Esophagus squamous epithelium (tissue), 4 donors: ENCODE results near the gene HDAC11.

ENCODE experiments used
- CTCF ChIP-seq, 6 experiments: fragments of 450-650 bp in 4 of 6; fragments of 200-600 bp in 2 of 6; sonication (generic) in 2 of 6; IDR thresholded peaks; one replicate each; pipeline ENCODE4 v1.5.1; 2016 to 2019; ENCODE audit warnings: antibody characterized with exemption in 6 of 6, mild to moderate bottlenecking in 4 of 6, moderate library complexity in 4 of 6
- POLR2A ChIP-seq, 4 donors: fragments of 450-650 bp; IDR thresholded peaks; one replicate each; pipeline ENCODE4 v1.6.1; 2017; ENCODE audit warnings: antibody characterized with exemption in 4 of 4, mild to moderate bottlenecking in 4 of 4, moderate library complexity in 3 of 4

- no peak for TF ChIP-seq CTCF (IDR thresholded peaks at IDR 0.05)
- TF ChIP-seq POLR2A (IDR thresholded peaks at IDR 0.05), result no peak
Measured at GRCh38 chr3:13480340-13481318, 523 bp downstream of the HDAC11 start.
